HL-60 (cell line): ENCODE data around the gene PATE1.
A peak's percentile ranks its signal among the peaks of the same experiment; 100 is the strongest.

Experiments used
- DNase-seq, 2 experiments: peaks; one replicate each; pipeline ENCODE4 v3.0.0-alpha.2; 2010 to 2020; ENCODE audit warnings: low read depth in 1 of 2, low spot score in 1 of 2
- H3K27ac ChIP-seq: fragments of 250-450 bp; sonication (Bioruptor Pico); replicated peaks from 2 replicates; pipeline ENCODE4 v1.5.1; 2020; ENCODE audit warnings: mild to moderate bottlenecking, moderate library complexity
- H3K27me3 ChIP-seq: fragments of 250-450 bp; sonication (Bioruptor Pico); 2 replicates; pipeline ENCODE4 v1.5.1; 2021; ENCODE audit warnings: mild to moderate bottlenecking, moderate library complexity; ENCODE audit not compliant: insufficient read depth, poor library complexity, severe bottlenecking
- H3K4me3 ChIP-seq: replicated peaks from 2 replicates; pipeline ENCODE4 v1.5.1; 2011; ENCODE audit warnings: mild to moderate bottlenecking, control low read depth, low read length; ENCODE audit not compliant: insufficient read depth
- CTCF ChIP-seq: IDR thresholded peaks from one replicate; pipeline ENCODE4 v1.5.1; 2011; ENCODE audit warnings: low read length, control low read depth, inconsistent platforms; ENCODE audit not compliant: insufficient read depth
- GABPA ChIP-seq: IDR thresholded peaks from 2 replicates; pipeline ENCODE4 v1.6.1; 2012; ENCODE audit warnings: low read depth
- POLR2AphosphoS5 ChIP-seq: IDR thresholded peaks from 2 replicates; pipeline ENCODE4 v1.6.1; 2012; ENCODE audit warnings: low read depth
- SPI1 ChIP-seq: IDR thresholded peaks from 2 replicates; pipeline ENCODE4 v1.6.1; 2012; ENCODE audit warnings: low read depth, mild to moderate bottlenecking, borderline replicate concordance
- TF ChIP-seq, protein P1 (sequence below): IDR thresholded peaks from 2 replicates; pipeline ENCODE4 v1.6.1; 2012; ENCODE audit warnings: low read depth; ENCODE audit not compliant: insufficient replicate concordance

The PATE1 gene

GRCh38 chr11:125724125-125724524, 22.0 kb upstream of the PATE1 start:
- Histone ChIP-seq H3K4me3 (no peak overlapping the region), H3K27me3 (peaks cover 4% of the 10 kb centered on the region), H3K27ac (no peak overlapping the region)
- TF ChIP-seq POLR2AphosphoS5 (no peak), CTCF (peak; percentile 2)
- no peak for DNase-seq

GRCh38 chr11:125728969-125729368, 17.1 kb upstream of the PATE1 start:
- Histone ChIP-seq H3K27me3 (peaks cover 4% of the 10 kb centered on the region), H3K27ac (no peak overlapping the region), H3K4me3 (no peak overlapping the region)
- DNase-seq, result no peak
- TF ChIP-seq SPI1 (no peak), GABPA (no peak), POLR2AphosphoS5 (no peak), CTCF (no peak)
- TF ChIP-seq, protein P1, sequence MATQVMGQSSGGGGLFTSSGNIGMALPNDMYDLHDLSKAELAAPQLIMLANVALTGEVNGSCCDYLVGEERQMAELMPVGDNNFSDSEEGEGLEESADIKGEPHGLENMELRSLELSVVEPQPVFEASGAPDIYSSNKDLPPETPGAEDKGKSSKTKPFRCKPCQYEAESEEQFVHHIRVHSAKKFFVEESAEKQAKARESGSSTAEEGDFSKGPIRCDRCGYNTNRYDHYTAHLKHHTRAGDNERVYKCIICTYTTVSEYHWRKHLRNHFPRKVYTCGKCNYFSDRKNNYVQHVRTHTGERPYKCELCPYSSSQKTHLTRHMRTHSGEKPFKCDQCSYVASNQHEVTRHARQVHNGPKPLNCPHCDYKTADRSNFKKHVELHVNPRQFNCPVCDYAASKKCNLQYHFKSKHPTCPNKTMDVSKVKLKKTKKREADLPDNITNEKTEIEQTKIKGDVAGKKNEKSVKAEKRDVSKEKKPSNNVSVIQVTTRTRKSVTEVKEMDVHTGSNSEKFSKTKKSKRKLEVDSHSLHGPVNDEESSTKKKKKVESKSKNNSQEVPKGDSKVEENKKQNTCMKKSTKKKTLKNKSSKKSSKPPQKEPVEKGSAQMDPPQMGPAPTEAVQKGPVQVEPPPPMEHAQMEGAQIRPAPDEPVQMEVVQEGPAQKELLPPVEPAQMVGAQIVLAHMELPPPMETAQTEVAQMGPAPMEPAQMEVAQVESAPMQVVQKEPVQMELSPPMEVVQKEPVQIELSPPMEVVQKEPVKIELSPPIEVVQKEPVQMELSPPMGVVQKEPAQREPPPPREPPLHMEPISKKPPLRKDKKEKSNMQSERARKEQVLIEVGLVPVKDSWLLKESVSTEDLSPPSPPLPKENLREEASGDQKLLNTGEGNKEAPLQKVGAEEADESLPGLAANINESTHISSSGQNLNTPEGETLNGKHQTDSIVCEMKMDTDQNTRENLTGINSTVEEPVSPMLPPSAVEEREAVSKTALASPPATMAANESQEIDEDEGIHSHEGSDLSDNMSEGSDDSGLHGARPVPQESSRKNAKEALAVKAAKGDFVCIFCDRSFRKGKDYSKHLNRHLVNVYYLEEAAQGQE, result no peak

DNA sequence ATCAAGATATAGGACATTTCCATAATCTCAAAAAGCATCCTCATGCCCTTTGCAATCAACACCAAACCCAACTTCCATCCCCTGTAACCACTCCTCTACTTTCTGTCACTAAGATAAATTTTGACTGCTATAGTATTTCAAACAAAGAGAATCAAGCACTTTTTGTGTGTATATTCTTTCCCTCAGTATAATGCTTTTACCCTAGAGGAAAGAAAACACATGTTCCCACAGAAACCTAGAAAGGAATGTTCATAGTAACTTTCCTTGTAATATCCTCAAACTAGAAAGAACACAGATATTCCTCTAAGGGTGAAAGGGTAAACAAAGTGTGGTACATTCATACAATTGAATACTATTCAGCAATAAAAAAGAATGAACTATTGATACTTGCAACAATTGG, 5.5 kb upstream of the PATE1 start:
- TF ChIP-seq SPI1 (no peak), POLR2AphosphoS5 (no peak), CTCF (no peak), GABPA (no peak)
- TF ChIP-seq, protein P1, result no peak
- Histone ChIP-seq H3K27me3 (peaks cover 14% of the 10 kb centered on the region), H3K27ac (no peak overlapping the region), H3K4me3 (no peak overlapping the region)
- DNase-seq, result no peak

DNA sequence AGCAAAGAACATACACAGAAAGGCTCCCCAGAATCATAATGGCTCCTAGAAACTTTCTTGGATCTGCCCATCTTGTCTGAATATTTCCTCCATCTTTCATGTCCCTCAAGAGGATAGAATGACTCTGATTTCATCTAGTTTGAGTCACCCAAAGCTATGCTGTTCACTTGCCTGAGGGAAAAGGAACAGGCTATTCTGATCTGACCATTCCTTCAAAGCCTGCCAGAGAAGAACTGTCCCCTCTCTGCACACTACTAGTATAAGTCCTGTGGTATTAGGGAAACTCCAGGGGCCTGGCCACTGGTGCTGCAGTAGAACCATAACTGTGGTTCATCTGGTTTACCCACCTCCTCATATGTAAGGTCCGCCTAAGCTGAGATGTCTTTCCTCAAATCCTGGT, 2.4 kb upstream of the PATE1 start:
- DNase-seq, result no peak
- Histone ChIP-seq H3K27ac (no peak overlapping the region), H3K27me3 (peaks cover 12% of the 10 kb centered on the region), H3K4me3 (no peak overlapping the region)
- TF ChIP-seq, protein P1, result no peak
- TF ChIP-seq GABPA (no peak), POLR2AphosphoS5 (no peak), SPI1 (no peak), CTCF (no peak)
